IMR-90 (cell line): ENCODE data around the gene EFS. TPM values are rescaled to one million over a fixed set of nuclear protein-coding genes. Genes with fewer than 3 reads are reported as not detected.
A peak's percentile ranks its signal among the peaks of the same experiment; 100 is the strongest.

ENCODE experiments used
- ATAC-seq: fragments of 200-7000 bp; cut with Tn5 transposase; 2 replicates; pipeline ENCODE4 v1.9.1; 2020; ENCODE audit warnings: low read depth, mild to moderate bottlenecking, moderate library complexity
- BruUV-seq: library from RNA; stranded (reverse); fragments of 400-500 nt; replicated peaks from 2 replicates; lab custom pipeline; 2021; lab: Mats Ljungman, UMichigan
- CTCF ChIA-PET: fragments of 300-600 bp; formaldehyde crosslinking; extraction: SDS; loops from one replicate; lab custom pipeline; 2021; ENCODE audit warnings: antibody characterized with exemption; lab: Yijun Ruan, JAX
- POLR2A ChIA-PET: fragments of 300-600 bp; sonication (Branson Sonifier 250); formaldehyde crosslinking; loops from one replicate; lab custom pipeline; 2022; ENCODE audit warnings: antibody characterized with exemption; ENCODE audit not compliant: unreplicated experiment; lab: Charles Lee
- DNase-seq: peaks from one replicate; pipeline ENCODE4 v3.0.0; 2013
- H2AFZ ChIP-seq: replicated peaks from 2 replicates; pipeline ENCODE3; 2013; ENCODE audit warnings: low read length, mild to moderate bottlenecking; ENCODE audit not compliant: poor library complexity
- H2AK5ac ChIP-seq: 2 replicates; pipeline ENCODE4 v1.6.1; 2013; ENCODE audit warnings: low read depth, low read length, inconsistent platforms
- H2AK9ac ChIP-seq: replicated peaks from 2 replicates; pipeline ENCODE3; 2013; ENCODE audit warnings: mild to moderate bottlenecking, low read depth, low read length, moderate library complexity; ENCODE audit not compliant: poor library complexity
- H2BK120ac ChIP-seq: 2 replicates; pipeline ENCODE4 v1.6.1; 2013; ENCODE audit warnings: low read depth, low read length, inconsistent platforms
- H2BK15ac ChIP-seq: 3 replicates; pipeline ENCODE4 v1.6.1; 2013; ENCODE audit warnings: low read depth, low read length, inconsistent platforms
- H2BK20ac ChIP-seq: 2 replicates; pipeline ENCODE4 v1.6.1; 2013; ENCODE audit warnings: low read depth, mild to moderate bottlenecking, inconsistent platforms, low read length, moderate library complexity
- H2BK5ac ChIP-seq: 2 replicates; pipeline ENCODE4 v1.6.1; 2013; ENCODE audit warnings: mild to moderate bottlenecking, low read depth, low read length, inconsistent platforms; ENCODE audit not compliant: poor library complexity, severe bottlenecking
- H3K14ac ChIP-seq: replicated peaks from 2 replicates; pipeline ENCODE4 v1.6.1; 2013; ENCODE audit warnings: low read depth, low read length, inconsistent platforms
- H3K18ac ChIP-seq: 2 replicates; pipeline ENCODE4 v1.6.1; 2013; ENCODE audit warnings: low read depth, low read length, control low read depth
- H3K23ac ChIP-seq: 2 replicates; pipeline ENCODE4 v1.6.1; 2013; ENCODE audit warnings: low read depth, low read length, inconsistent platforms
- H3K27ac ChIP-seq: 2 replicates; pipeline ENCODE4 v1.5.1; 2013; ENCODE audit warnings: mild to moderate bottlenecking, control low read depth, low read length; ENCODE audit not compliant: insufficient read depth
- H3K27me3 ChIP-seq: 2 replicates; pipeline ENCODE4 v1.6.1; 2013; ENCODE audit warnings: low read length; ENCODE audit not compliant: control insufficient read depth, insufficient read depth
- H3K36me3 ChIP-seq: 2 replicates; pipeline ENCODE4 v1.6.1; 2013; ENCODE audit warnings: low read length, mixed read lengths; ENCODE audit not compliant: control insufficient read depth, insufficient read depth
- H3K4ac ChIP-seq: 2 replicates; pipeline ENCODE4 v1.6.1; 2013; ENCODE audit warnings: low read depth, low read length, inconsistent platforms
- H3K4me1 ChIP-seq: 2 replicates; pipeline ENCODE4 v1.6.1; 2013; ENCODE audit warnings: low read length, mixed read lengths; ENCODE audit not compliant: control insufficient read depth, insufficient read depth
- H3K4me2 ChIP-seq: 2 replicates; pipeline ENCODE4 v1.6.1; 2013; ENCODE audit warnings: low read depth, mild to moderate bottlenecking, control low read depth, low read length, moderate library complexity
- H3K4me3 ChIP-seq: 2 replicates; pipeline ENCODE4 v1.5.1; 2013; ENCODE audit warnings: low read depth, mild to moderate bottlenecking, control low read depth, low read length, moderate library complexity; ENCODE audit not compliant: insufficient read depth
- H3K56ac ChIP-seq: 2 replicates; pipeline ENCODE4 v1.6.1; 2013; ENCODE audit warnings: low read length, inconsistent platforms; ENCODE audit not compliant: insufficient read depth; ENCODE audit errors: extremely low read depth
- H3K79me1 ChIP-seq, 2 experiments: 2 replicates each; pipeline ENCODE4 v1.6.1; 2013; ENCODE audit warnings: low read length in 2 of 2, inconsistent platforms in 1 of 2, low read depth in 1 of 2
- H3K9ac ChIP-seq: 2 replicates; pipeline ENCODE4 v1.6.1; 2013; ENCODE audit warnings: low read depth, low read length, control low read depth
- H3K9me1 ChIP-seq: 2 replicates; pipeline ENCODE4 v1.6.1; 2013; ENCODE audit warnings: low read length, inconsistent platforms; ENCODE audit not compliant: insufficient read depth
- H3K9me3 ChIP-seq: 2 replicates; pipeline ENCODE4 v1.6.1; 2013; ENCODE audit warnings: low read length; ENCODE audit not compliant: control insufficient read depth, insufficient read depth
- H4K20me1 ChIP-seq: 2 replicates; pipeline ENCODE4 v1.6.1; 2013; ENCODE audit warnings: low read length, inconsistent platforms; ENCODE audit not compliant: insufficient read depth
- H4K5ac ChIP-seq: 2 replicates; pipeline ENCODE4 v1.6.1; 2013; ENCODE audit warnings: mild to moderate bottlenecking, low read depth, low read length, control low read depth
- H4K8ac ChIP-seq, 2 experiments: 2 replicates each; pipeline ENCODE4 v1.6.1; 2013; ENCODE audit warnings: low read depth in 2 of 2, low read length in 2 of 2, control low read depth in 1 of 2, inconsistent platforms in 1 of 2
- H4K91ac ChIP-seq: 2 replicates; pipeline ENCODE4 v1.6.1; 2013; ENCODE audit warnings: low read depth, low read length, inconsistent platforms; ENCODE audit not compliant: insufficient read depth
- BHLHE40 ChIP-seq: fragments of 150-350 bp; IDR thresholded peaks from 2 replicates; pipeline ENCODE4 v1.6.1; 2016; ENCODE audit warnings: mild to moderate bottlenecking, low read depth, low read length
- POLR2A ChIP-seq: IDR thresholded peaks from 2 replicates; pipeline ENCODE4 v1.6.1; 2012; ENCODE audit warnings: mild to moderate bottlenecking, low read depth, low read length
- RFX5 ChIP-seq: IDR thresholded peaks from 2 replicates; pipeline ENCODE4 v1.8.0; 2012; ENCODE audit warnings: low read depth, mild to moderate bottlenecking, low read length, moderate library complexity
- WGBS, 2 experiments: methylation state at CpG; one replicate each; pipeline versions ENCODE4 v1.1.5 to v1.1.7; 2013; ENCODE audit warnings: missing lambda C conversion rate in 2 of 2; ENCODE audit not compliant: insufficient read length in 1 of 2; ENCODE audit errors: extremely low coverage in 2 of 2; 5-methylcytosine and 5-hydroxymethylcytosine counted together
- dilution Hi-C: fragments of 300-500 bp; cut with HindIII; formaldehyde crosslinking; loops from one replicate; pipeline ENCODE4 v1.14.3; 2018; ENCODE audit warnings: low sequenced_read_pairs; ENCODE audit not compliant: unreplicated experiment
- in situ Hi-C: fragments of 300-500 bp; cut with MboI; formaldehyde crosslinking; loops from 3 replicates; pipeline ENCODE4 v1.14.3; 2019; ENCODE audit warnings: low sequenced_read_pairs, inconsistent platforms, mixed read lengths
- intact Hi-C: fragments of 100-400 bp; cut with micrococcal nuclease; formaldehyde crosslinking; loops from 2 replicates; pipeline ENCODE4 v1.10.0; 2022
- polyA plus RNA-seq, 3 experiments: library from polyadenylated mRNA; depleted of rRNA; stranded (reverse); fragments of >200 nt; gene quantifications; 2 replicates each; pipeline ENCODE4 v1.2.3, GENCODE V29; 2012; ENCODE audit warnings: low replicate concordance in 1 of 3
- total RNA-seq: library from RNA; depleted of rRNA; stranded (reverse); fragments of >200 nt; gene quantifications from 2 replicates; pipeline ENCODE4 v1.2.3, GENCODE V29; 2012

EFS gene
- total and polyA plus RNA-seq, 2 of the 4 experiments (the other 2 are of a cell fraction): 2.2 to 11.6 TPM

DNA sequence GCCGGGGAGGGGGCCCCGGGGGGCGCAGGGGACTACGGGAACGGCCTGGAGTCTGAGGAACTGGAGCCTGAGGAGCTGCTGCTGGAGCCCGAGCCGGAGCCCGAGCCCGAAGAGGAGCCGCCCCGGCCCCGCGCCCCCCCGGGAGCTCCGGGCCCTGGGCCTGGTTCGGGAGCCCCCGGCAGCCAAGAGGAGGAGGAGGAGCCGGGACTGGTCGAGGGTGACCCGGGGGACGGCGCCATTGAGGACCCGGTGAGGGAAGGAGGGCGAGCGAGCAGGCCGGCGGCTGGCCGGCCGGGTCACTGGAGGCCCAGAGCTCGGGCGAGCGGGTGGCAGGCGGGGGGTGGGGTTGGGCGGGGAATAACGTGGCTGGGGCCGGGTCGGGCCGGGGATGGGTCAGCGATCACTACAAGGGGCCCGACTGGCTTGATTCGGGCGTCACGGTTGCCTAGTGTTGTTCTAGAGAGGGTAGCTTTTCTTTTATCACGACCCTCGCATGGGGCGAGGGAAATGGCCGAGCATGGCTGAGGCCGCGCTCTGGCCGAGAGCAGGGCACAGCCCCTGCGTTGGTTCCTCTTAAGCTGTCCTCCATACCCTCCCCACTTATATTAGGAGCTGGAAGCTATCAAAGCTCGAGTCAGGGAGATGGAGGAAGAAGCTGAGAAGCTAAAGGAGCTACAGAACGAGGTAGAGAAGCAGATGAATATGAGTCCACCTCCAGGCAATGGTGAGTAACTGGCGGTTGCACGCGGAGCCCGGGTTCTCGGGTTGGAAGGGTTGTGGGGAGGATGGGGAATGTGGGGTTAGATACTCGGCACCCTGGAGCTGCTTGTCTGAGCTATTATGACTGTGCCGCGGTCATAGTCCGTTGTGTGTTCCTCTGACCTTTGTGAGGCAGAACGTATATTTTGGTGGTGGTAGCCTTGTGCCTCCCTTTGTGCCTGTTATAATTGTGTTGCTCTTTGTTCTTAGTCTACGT lies 43.1 kb downstream of the EFS start:
- peak overlapping the region; percentile 82 for H3K4me2 ChIP-seq
- peak overlapping the region; percentile 87 for H4K91ac ChIP-seq
- H3K9me1 ChIP-seq: no peaks in the 10 kb centered on the region
- 0% methylated on average over 14 of the region's 64 CpGs; no CpG with 5 or more reads in 1 of the 2 experiments for WGBS, 2 experiments
- H2BK20ac ChIP-seq: no peak overlapping the region
- H2BK15ac ChIP-seq: no peak overlapping the region
- ATAC-seq (peak; percentile 55), DNase-seq (peak; percentile 54)
- no peaks in the 10 kb centered on the region for H3K27me3 ChIP-seq
- peak overlapping the region; percentile 90 for H2AFZ ChIP-seq
- BruUV-seq: no TSS peak
- peak overlapping the region; percentile 91 for H2BK5ac ChIP-seq
- peak overlapping the region; percentile 98 for H3K23ac ChIP-seq
- POLR2A ChIA-PET: interaction anchor here (0.6 to 1.3 kb wide), 4 partner anchors 15 to 51 kb away, joined by 3 to 9 read pairs (median 5); partner anchors contain the start of gene BCL2L2
- CTCF ChIA-PET: interaction anchor here (1.0 to 1.9 kb wide), 3 partner anchors 21 to 58 kb away, joined by 4 to 7 read pairs (median 5); no protein-coding TSS in a partner anchor
- dilution Hi-C loops (no loop called here), intact Hi-C loops (loop anchor here (1.0 kb wide), 1 partner anchor 36 kb away; the partner anchor contains the start of gene HOMEZ), in situ Hi-C loops (loop anchor here (10.0 to 25.0 kb wide), 5 partner anchors 53 to 1115 kb away; partner anchors contain the start of genes CBLN3, CMTM5, EMC9 and FITM1)
- H3K79me1 ChIP-seq: peaks cover 22 to 45% of the 10 kb centered on the region in 2 experiments
- peak overlapping the region; percentile 98 for H2AK9ac ChIP-seq
- H3K18ac ChIP-seq: peak overlapping the region; percentile 55
- H3K36me3 ChIP-seq: peaks cover 29% of the 10 kb centered on the region
- peak overlapping the region; percentile 91 for H3K56ac ChIP-seq
- H3K9ac ChIP-seq: peak overlapping the region; percentile 98
- no peaks in the 10 kb centered on the region for H3K9me3 ChIP-seq
- peak overlapping the region; percentile 93 for H3K4ac ChIP-seq
- peak overlapping the region; percentile 34 to 83 for H4K8ac ChIP-seq
- peaks cover 16% of the 10 kb centered on the region; the same call in 1 of the 2 replicates for H4K20me1 ChIP-seq
- TF ChIP-seq RFX5 (no peak), BHLHE40 (peak; percentile 40; the same call in 1 of the 2 replicates), POLR2A (peak; percentile 82)
- peak overlapping the region; percentile 88 for H3K27ac ChIP-seq
- H2BK120ac ChIP-seq: no peak overlapping the region
- peak overlapping the region; percentile 88 for H4K5ac ChIP-seq
- peak overlapping the region; percentile 99 for H3K4me3 ChIP-seq
- H3K14ac ChIP-seq: peak overlapping the region; percentile 98
- peak overlapping the region; percentile 96 for H2AK5ac ChIP-seq
- H3K4me1 ChIP-seq: peaks cover 6% of the 10 kb centered on the region; the same call in 1 of the 2 replicates
